Ishikawa (cell line): Measurements from ENCODE around the gene ATF2.

Experiments
- CEBPB ChIP-seq: IDR thresholded peaks from 2 replicates; pipeline ENCODE4 v1.6.1; 2012
- CREB1 ChIP-seq: IDR thresholded peaks from 2 replicates; pipeline ENCODE4 v1.6.1; 2012; ENCODE audit warnings: low read depth
- EGR1 ChIP-seq: IDR thresholded peaks from 2 replicates; pipeline ENCODE4 v1.6.1; 2012
- EP300 ChIP-seq: IDR thresholded peaks from 2 replicates; pipeline ENCODE4 v1.6.1; 2012; ENCODE audit warnings: borderline replicate concordance
- FOXM1 ChIP-seq: IDR thresholded peaks from 2 replicates; pipeline ENCODE4 v1.6.1; 2012; ENCODE audit warnings: low read depth, borderline replicate concordance
- NFIC ChIP-seq: IDR thresholded peaks from 2 replicates; pipeline ENCODE4 v1.6.1; 2012
- RAD21 ChIP-seq: IDR thresholded peaks from 2 replicates; pipeline ENCODE4 v1.6.1; 2012; ENCODE audit warnings: low read depth
- TAF1 ChIP-seq: IDR thresholded peaks from 2 replicates; pipeline ENCODE4 v1.6.1; 2012; ENCODE audit warnings: low read depth, mild to moderate bottlenecking
- TCF12 ChIP-seq: IDR thresholded peaks from 2 replicates; pipeline ENCODE4 v1.6.1; 2012; ENCODE audit warnings: low read depth
- TEAD4 ChIP-seq: IDR thresholded peaks from 2 replicates; pipeline ENCODE4 v1.6.1; 2012
- YY1 ChIP-seq: IDR thresholded peaks from 2 replicates; pipeline ENCODE4 v1.6.1; 2012; ENCODE audit warnings: low read depth
- ZBTB7A ChIP-seq: IDR thresholded peaks from 2 replicates; pipeline ENCODE4 v1.6.1; 2012; ENCODE audit warnings: low read depth
- TF ChIP-seq, protein P1 (sequence below): IDR thresholded peaks from 2 replicates; pipeline ENCODE4 v1.6.1; 2012
- TF ChIP-seq, protein P2 (sequence below): IDR thresholded peaks from 2 replicates; pipeline ENCODE4 v1.6.1; 2012; ENCODE audit warnings: low read depth, mild to moderate bottlenecking
- TF ChIP-seq, protein P3 (sequence below): IDR thresholded peaks from 2 replicates; pipeline ENCODE4 v1.6.1; 2012

The ATF2 gene

DNA sequence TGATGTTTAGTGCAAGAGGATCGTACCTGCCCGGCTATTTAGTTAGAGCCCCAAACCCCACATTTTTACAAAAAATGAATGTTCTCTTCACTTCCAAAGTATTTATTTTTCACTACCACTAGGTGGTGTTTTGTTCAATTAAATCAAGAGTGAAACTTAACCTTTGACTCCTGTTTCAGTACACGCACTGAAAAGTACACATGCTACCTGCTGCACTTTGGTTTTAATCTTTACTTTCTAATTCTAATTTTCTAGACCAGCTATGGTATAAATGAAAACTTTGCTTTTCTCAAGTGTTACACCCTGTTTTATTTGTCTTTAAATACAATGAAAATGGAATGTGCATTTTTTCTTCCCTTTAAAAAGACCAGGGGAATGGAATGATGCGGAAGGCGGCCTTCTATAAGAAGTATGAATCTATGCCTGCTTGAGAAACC is 131.4 kb downstream of the ATF2 start:
- TF ChIP-seq, protein P1, sequence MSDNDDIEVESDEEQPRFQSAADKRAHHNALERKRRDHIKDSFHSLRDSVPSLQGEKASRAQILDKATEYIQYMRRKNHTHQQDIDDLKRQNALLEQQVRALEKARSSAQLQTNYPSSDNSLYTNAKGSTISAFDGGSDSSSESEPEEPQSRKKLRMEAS, result no peak
- peak; percentile 46 for TF ChIP-seq RAD21

DNA sequence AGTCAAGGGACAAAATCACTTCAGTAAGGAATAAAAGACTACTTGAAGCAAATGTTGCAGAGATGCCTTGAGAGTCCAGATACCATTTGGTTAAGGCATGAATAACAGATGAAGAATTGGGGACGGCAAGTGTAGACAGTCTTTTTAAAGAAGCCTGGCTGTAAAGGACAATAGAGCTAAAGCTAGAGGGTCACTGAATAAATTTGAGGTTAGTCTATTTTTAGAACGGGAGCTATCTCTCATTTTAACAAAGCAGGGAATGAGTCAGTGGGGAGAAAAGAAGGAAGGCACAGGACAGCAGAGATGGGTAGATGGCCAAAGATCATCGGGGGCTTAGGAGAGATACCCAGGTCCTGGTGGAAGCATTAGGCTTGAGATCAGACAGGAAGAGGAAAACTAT is 132.2 kb downstream of the ATF2 start:
- TF ChIP-seq, protein P2, sequence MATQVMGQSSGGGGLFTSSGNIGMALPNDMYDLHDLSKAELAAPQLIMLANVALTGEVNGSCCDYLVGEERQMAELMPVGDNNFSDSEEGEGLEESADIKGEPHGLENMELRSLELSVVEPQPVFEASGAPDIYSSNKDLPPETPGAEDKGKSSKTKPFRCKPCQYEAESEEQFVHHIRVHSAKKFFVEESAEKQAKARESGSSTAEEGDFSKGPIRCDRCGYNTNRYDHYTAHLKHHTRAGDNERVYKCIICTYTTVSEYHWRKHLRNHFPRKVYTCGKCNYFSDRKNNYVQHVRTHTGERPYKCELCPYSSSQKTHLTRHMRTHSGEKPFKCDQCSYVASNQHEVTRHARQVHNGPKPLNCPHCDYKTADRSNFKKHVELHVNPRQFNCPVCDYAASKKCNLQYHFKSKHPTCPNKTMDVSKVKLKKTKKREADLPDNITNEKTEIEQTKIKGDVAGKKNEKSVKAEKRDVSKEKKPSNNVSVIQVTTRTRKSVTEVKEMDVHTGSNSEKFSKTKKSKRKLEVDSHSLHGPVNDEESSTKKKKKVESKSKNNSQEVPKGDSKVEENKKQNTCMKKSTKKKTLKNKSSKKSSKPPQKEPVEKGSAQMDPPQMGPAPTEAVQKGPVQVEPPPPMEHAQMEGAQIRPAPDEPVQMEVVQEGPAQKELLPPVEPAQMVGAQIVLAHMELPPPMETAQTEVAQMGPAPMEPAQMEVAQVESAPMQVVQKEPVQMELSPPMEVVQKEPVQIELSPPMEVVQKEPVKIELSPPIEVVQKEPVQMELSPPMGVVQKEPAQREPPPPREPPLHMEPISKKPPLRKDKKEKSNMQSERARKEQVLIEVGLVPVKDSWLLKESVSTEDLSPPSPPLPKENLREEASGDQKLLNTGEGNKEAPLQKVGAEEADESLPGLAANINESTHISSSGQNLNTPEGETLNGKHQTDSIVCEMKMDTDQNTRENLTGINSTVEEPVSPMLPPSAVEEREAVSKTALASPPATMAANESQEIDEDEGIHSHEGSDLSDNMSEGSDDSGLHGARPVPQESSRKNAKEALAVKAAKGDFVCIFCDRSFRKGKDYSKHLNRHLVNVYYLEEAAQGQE, result no peak
- no peak for TF ChIP-seq CREB1
- no peak for TF ChIP-seq EGR1
- no peak for TF ChIP-seq TEAD4
- TF ChIP-seq YY1, result no peak
- no peak for TF ChIP-seq CEBPB
- TF ChIP-seq TCF12, result no peak
- TF ChIP-seq RAD21, result no peak
- no peak for TF ChIP-seq ZBTB7A
- TF ChIP-seq NFIC, result no peak
- no peak for TF ChIP-seq EP300
- TF ChIP-seq, protein P3, sequence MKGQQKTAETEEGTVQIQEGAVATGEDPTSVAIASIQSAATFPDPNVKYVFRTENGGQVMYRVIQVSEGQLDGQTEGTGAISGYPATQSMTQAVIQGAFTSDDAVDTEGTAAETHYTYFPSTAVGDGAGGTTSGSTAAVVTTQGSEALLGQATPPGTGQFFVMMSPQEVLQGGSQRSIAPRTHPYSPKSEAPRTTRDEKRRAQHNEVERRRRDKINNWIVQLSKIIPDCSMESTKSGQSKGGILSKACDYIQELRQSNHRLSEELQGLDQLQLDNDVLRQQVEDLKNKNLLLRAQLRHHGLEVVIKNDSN, result no peak
- no peak for TF ChIP-seq TAF1
- TF ChIP-seq, protein P1, result no peak
- no peak for TF ChIP-seq FOXM1

DNA sequence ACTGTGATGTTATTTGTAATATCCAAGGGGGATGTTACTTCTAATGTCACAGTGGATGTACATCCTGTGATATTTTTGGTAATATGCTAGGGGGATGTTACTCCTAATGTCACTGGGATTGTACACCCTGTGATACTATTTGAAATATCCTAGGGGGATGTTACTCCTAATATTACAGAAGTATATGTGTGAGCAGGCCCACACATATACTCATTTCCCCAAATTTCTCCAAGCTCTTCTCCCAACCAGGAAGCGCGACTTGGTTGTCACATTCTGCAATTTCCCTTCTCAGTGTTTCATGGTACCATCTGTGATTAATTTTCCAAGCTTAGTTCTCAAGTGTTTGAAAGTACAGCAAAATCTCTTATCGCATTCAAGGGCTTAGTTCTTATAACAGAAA is 133.3 kb downstream of the ATF2 start:
- TF ChIP-seq TCF12 (no peak), NFIC (no peak), RAD21 (no peak), EP300 (no peak), FOXM1 (no peak), TAF1 (no peak), CREB1 (no peak), YY1 (no peak), TEAD4 (no peak), EGR1 (no peak), CEBPB (no peak), ZBTB7A (no peak)
- TF ChIP-seq, protein P1, result no peak
- TF ChIP-seq, protein P2, result no peak
- TF ChIP-seq, protein P3, result no peak

DNA sequence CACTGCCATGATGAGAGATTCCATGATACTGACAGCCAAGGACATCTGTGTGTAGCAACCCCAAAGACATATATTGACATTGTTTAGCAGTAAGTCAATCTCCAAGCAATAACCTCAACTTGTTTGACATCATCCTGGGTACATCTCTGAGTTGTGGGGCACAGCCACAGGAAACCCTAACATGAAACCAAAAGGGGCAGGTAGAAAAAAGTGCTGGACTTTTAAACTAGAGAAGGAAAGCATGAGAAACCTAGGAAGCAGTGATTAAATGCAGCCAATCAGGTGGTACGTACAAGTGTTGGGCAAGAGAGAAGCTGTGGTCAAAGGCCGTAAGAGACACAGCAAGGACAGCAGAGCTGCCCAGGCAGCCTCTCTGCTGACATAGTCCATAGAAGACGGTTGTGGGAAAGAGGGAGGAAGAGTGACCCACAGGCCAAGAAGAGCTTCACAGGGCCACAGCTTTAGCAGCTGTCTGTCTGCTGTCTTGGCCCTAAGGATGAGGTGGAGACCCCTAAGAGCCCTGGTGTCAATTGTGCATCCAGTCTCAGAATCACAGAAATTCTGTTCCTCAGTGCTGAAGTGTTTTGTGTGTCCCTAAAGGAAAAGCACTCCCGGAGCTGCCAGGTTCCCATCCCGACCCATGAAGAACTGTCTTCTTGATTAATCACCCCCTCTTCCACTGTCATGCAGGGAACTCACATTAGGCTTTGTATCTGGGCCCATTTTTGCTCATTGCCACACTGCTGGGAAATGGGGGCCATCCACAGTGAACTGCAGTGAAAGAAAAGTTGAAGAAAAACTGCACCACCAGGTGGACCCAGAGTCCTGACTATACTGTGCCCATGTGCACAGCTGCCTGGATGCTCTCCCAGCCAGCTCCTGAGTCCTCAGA is 137.4 kb downstream of the ATF2 start:
- TF ChIP-seq RAD21, result peak; percentile 64
- no peak for TF ChIP-seq TCF12

DNA sequence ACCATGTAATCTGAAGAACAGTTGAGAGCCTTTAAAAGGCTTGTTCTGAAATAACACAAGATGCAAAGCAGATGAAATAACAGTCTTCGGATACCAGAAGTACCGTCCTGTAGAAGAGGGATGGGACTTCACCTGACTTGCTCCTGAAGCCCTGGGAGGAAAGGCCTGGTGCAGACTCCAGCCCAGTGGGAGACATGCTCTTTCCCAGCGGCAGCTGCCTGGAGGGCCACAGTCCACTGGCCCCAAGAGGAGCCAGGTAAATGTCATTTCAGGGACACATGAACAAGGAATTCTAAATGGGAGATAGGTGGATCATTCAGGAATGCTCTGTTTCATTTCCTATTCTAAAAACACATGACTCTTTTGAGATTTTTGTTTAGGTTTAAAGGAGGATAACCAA is 140.2 kb downstream of the ATF2 start:
- TF ChIP-seq, protein P1, result no peak
- TF ChIP-seq ZBTB7A (no peak), NFIC (no peak), YY1 (no peak), RAD21 (no peak), TCF12 (no peak), CREB1 (no peak), TAF1 (no peak), EGR1 (no peak), TEAD4 (no peak), EP300 (no peak), FOXM1 (no peak)
- TF ChIP-seq, protein P3, result no peak
